CD14-positive monocyte (primary cell): ENCODE data around the gene ZNF585A. TPM values are rescaled to one million over a fixed set of nuclear protein-coding genes. Genes with fewer than 3 reads are reported as not detected.
A peak's percentile ranks its signal among the peaks of the same experiment; 100 is the strongest.

Source experiments
- DNase-seq, 3 donors: peaks; one replicate each; pipeline ENCODE4 v3.0.0-alpha.2; 2011 to 2022
- H2AFZ ChIP-seq: 2 replicates; pipeline ENCODE4 v1.6.0; 2012; ENCODE audit warnings: mild to moderate bottlenecking, low read depth, low read length, inconsistent platforms; ENCODE audit not compliant: insufficient read depth, poor library complexity, severe bottlenecking
- H3K27ac ChIP-seq, 2 donors: 1 replicate in 1 of 2; 2 replicates in 1 of 2; pipeline ENCODE4 v1.5.1; 2012 to 2013; ENCODE audit warnings: low read length in 2 of 2, control low read depth in 1 of 2, inconsistent platforms in 1 of 2, low read depth in 1 of 2, mild to moderate bottlenecking in 1 of 2
- H3K27me3 ChIP-seq, 2 donors: one replicate each; pipeline versions ENCODE4 v1.6.0 to v1.6.1; 2011 to 2013; ENCODE audit warnings: low read length in 2 of 2; ENCODE audit not compliant: control insufficient read depth in 2 of 2, insufficient read depth in 2 of 2
- H3K36me3 ChIP-seq, 2 donors: replicated peaks in 1 of 2; 1 replicate in 1 of 2; 2 replicates in 1 of 2; pipeline versions ENCODE4 v1.5.1 to v1.6.1; 2012 to 2013; ENCODE audit warnings: low read length in 2 of 2, control low read depth in 1 of 2, inconsistent platforms in 1 of 2, mild to moderate bottlenecking in 1 of 2; ENCODE audit not compliant: insufficient read depth in 2 of 2, control insufficient read depth in 1 of 2
- H3K4me1 ChIP-seq, 2 donors: 1 replicate in 1 of 2; 2 replicates in 1 of 2; pipeline versions ENCODE4 v1.5.1 to v1.6.1; 2012 to 2013; ENCODE audit warnings: low read length in 2 of 2, control low read depth in 1 of 2, inconsistent platforms in 1 of 2, mild to moderate bottlenecking in 1 of 2, moderate library complexity in 1 of 2; ENCODE audit not compliant: insufficient read depth in 2 of 2, control insufficient read depth in 1 of 2
- H3K4me2 ChIP-seq: replicated peaks from 2 replicates; pipeline ENCODE3; 2012; ENCODE audit warnings: low read length, moderate library complexity, mild to moderate bottlenecking; ENCODE audit not compliant: poor library complexity, severe bottlenecking; ENCODE audit errors: extremely low read depth
- H3K4me3 ChIP-seq, 3 experiments: fragments of 200-600 bp in 1 of 3; sonication (generic) in 1 of 3; replicated peaks in 1 of 3; 1 replicate in 2 of 3; 2 replicates in 1 of 3; pipeline ENCODE4 v1.5.1; 2011 to 2013; ENCODE audit warnings: low read length in 3 of 3, mild to moderate bottlenecking in 3 of 3, control low read depth in 2 of 3, low read depth in 2 of 3, inconsistent platforms in 1 of 3, moderate library complexity in 1 of 3
- H3K79me2 ChIP-seq: 2 replicates; pipeline ENCODE4 v1.6.0; 2012; ENCODE audit warnings: mild to moderate bottlenecking, control low read depth, inconsistent platforms, low read length, moderate library complexity; ENCODE audit not compliant: insufficient read depth
- H3K9ac ChIP-seq: 2 replicates; pipeline ENCODE4 v1.6.0; 2017; ENCODE audit warnings: low read length, mild to moderate bottlenecking; ENCODE audit not compliant: insufficient read depth, poor library complexity, severe bottlenecking
- H3K9me3 ChIP-seq, 2 donors: replicated peaks in 1 of 2; 1 replicate in 1 of 2; 2 replicates in 1 of 2; pipeline versions ENCODE4 v1.5.1 to v1.6.1; 2012 to 2013; ENCODE audit warnings: low read length in 2 of 2, control low read depth in 1 of 2; ENCODE audit not compliant: control insufficient read depth in 1 of 2, insufficient read depth in 1 of 2
- H4K20me1 ChIP-seq: 2 replicates; pipeline ENCODE4 v1.6.0; 2012; ENCODE audit warnings: mild to moderate bottlenecking, low read length, control low read depth, moderate library complexity; ENCODE audit not compliant: insufficient read depth
- H3K27ac Mint-ChIP-seq, 7 donors: one replicate each; pipeline ENCODE4 v1.8.0; 2020; ENCODE audit warnings: mild to moderate bottlenecking in 7 of 7, mixed read lengths in 7 of 7, moderate library complexity in 6 of 7, inconsistent platforms in 2 of 7
- H3K27me3 Mint-ChIP-seq, 3 donors: one replicate each; pipeline ENCODE4 v1.8.0; 2021 to 2022; ENCODE audit warnings: low read depth in 3 of 3, mild to moderate bottlenecking in 3 of 3, mixed read lengths in 3 of 3, moderate library complexity in 3 of 3, inconsistent platforms in 1 of 3
- H3K36me3 Mint-ChIP-seq, 2 donors: one replicate each; pipeline ENCODE4 v1.8.0; 2020; ENCODE audit warnings: mixed read lengths in 2 of 2, inconsistent platforms in 1 of 2, mild to moderate bottlenecking in 1 of 2
- H3K4me1 Mint-ChIP-seq: one replicate; pipeline ENCODE4 v1.8.0; 2020; ENCODE audit warnings: mild to moderate bottlenecking, mixed read lengths
- H3K4me3 Mint-ChIP-seq, 2 donors: one replicate each; pipeline ENCODE4 v1.8.0; 2020; ENCODE audit warnings: mild to moderate bottlenecking in 2 of 2, mixed read lengths in 2 of 2, moderate library complexity in 1 of 2
- H3K9me3 Mint-ChIP-seq, 7 donors: one replicate each; pipeline ENCODE4 v1.8.0; 2020 to 2022; ENCODE audit warnings: mixed read lengths in 7 of 7, mild to moderate bottlenecking in 6 of 7, moderate library complexity in 6 of 7, inconsistent platforms in 2 of 7
- CTCF ChIP-seq: fragments of 200-600 bp; IDR thresholded peaks from one replicate; pipeline ENCODE4 v1.8.0; 2022; ENCODE audit warnings: antibody characterized with exemption, mild to moderate bottlenecking
- WGBS: methylation state at CpG from one replicate; pipeline ENCODE4 v1.1.5; 2013; ENCODE audit warnings: missing lambda C conversion rate; ENCODE audit not compliant: insufficient coverage; 5-methylcytosine and 5-hydroxymethylcytosine counted together
- intact Hi-C, 2 donors: fragments of 100-400 bp; cut with micrococcal nuclease; formaldehyde crosslinking; loops; one replicate each; pipeline versions ENCODE4 v1.15.0 to v1.15.1; 2023
- polyA plus RNA-seq, 3 donors: library from polyadenylated mRNA; depleted of rRNA in 1 of 3; unstranded in 2 of 3; stranded (reverse) in 1 of 3; fragments of 300-500 nt in 2 of 3; fragments of >200 nt in 1 of 3; fragmentation: Illumina TruSeq in 2 of 3; gene quantifications; 1 replicate in 2 of 3; 2 replicates in 1 of 3; pipeline ENCODE4 v1.2.3, GENCODE V29; 2012 to 2021

Gene ZNF585A
- polyA plus RNA-seq, 3 donors: 6.4 to 25.5 (median 23.2) TPM

GRCh38 chr19:37220383-37220782 lies 47.9 kb upstream of the ZNF585A start:
- no CpG with 5 or more reads among the region's 3 CpGs for WGBS
- peaks cover 9 to 64% of the 10 kb centered on the region in 2 donors for H3K36me3 ChIP-seq
- no peak overlapping the region for H3K4me3 Mint-ChIP-seq
- peaks cover 26 to 45% of the 10 kb centered on the region in 2 donors for H3K36me3 Mint-ChIP-seq
- no peaks in the 10 kb centered on the region for H4K20me1 ChIP-seq
- no peak overlapping the region for H3K4me2 ChIP-seq
- no peaks in the 10 kb centered on the region for H3K27me3 ChIP-seq
- H3K4me1 Mint-ChIP-seq: peaks cover 16% of the 10 kb centered on the region
- intact Hi-C loops: no loop called here
- peaks cover 46% of the 10 kb centered on the region for H3K79me2 ChIP-seq
- peaks cover 0 to 4% (median 2%) of the 10 kb centered on the region in 3 donors for H3K27me3 Mint-ChIP-seq
- H2AFZ ChIP-seq: no peak overlapping the region
- no peak for DNase-seq
- H3K9me3 Mint-ChIP-seq: peaks cover 17 to 60% (median 52%) of the 10 kb centered on the region in 7 donors
- no peak for TF ChIP-seq CTCF
- no peak overlapping the region for H3K9ac ChIP-seq
- H3K9me3 ChIP-seq: peaks cover 46 to 49% of the 10 kb centered on the region in 2 donors
- H3K4me3 ChIP-seq: no peak overlapping the region
- H3K4me1 ChIP-seq: peaks cover 10 to 16% of the 10 kb centered on the region in 2 donors
- H3K27ac Mint-ChIP-seq: no peak overlapping the region
- H3K27ac ChIP-seq: no peak overlapping the region

- no peak for DNase-seq
- H3K9ac ChIP-seq: peak overlapping the region; percentile 85
- H3K36me3 ChIP-seq: peaks cover 3 to 45% of the 10 kb centered on the region in 2 donors
- H3K27me3 Mint-ChIP-seq: peaks cover 0 to 4% (median 2%) of the 10 kb centered on the region in 3 donors
- H3K4me3 Mint-ChIP-seq: peak overlapping the region; percentile 99
- H3K4me1 ChIP-seq: peaks cover 10 to 16% of the 10 kb centered on the region in 2 donors
- peaks cover 45% of the 10 kb centered on the region for H3K79me2 ChIP-seq
- H3K4me2 ChIP-seq: peak overlapping the region; percentile 90
- peaks cover 16% of the 10 kb centered on the region for H3K4me1 Mint-ChIP-seq
- H3K27ac ChIP-seq: peak overlapping the region in 1 of 2 donors; percentile 92
- peak overlapping the region in 6 of 7 donors; percentile 92 to 99 (median 94) for H3K27ac Mint-ChIP-seq
- no peaks in the 10 kb centered on the region for H4K20me1 ChIP-seq
- 34% methylated on average over 5 of the region's 6 CpGs for WGBS
- peaks cover 14 to 33% of the 10 kb centered on the region in 2 donors for H3K36me3 Mint-ChIP-seq
- peaks cover 29 to 45% of the 10 kb centered on the region in 2 donors for H3K9me3 ChIP-seq
- intact Hi-C loops: loop anchor here (5.0 to 10.0 kb wide), 6 partner anchors 144 to 1004 kb away; partner anchors contain the start of genes ZNF527 (in 2 of the 2), ZNF850 (in 2 of the 2), ZNF146 (in 1 of the 2) and ZNF420 (in 1 of the 2)
- H3K9me3 Mint-ChIP-seq: peaks cover 15 to 56% (median 42%) of the 10 kb centered on the region in 7 donors
- H2AFZ ChIP-seq: peak overlapping the region; percentile 95
- H3K27me3 ChIP-seq: no peaks in the 10 kb centered on the region
- H3K4me3 ChIP-seq: peak overlapping the region; percentile 92 to 100 (median 94)
- no peak for TF ChIP-seq CTCF
Observed at GRCh38 chr19:37218592-37218935, 46.1 kb upstream of the ZNF585A start.
